Measurements from ENCODE around the gene MRPS22. TPM values are rescaled to one million over a fixed set of nuclear protein-coding genes. Genes with fewer than 3 reads are reported as not detected.
"Not testable (repeated sequence)": the region's sequence is repeated elsewhere in the genome, so short reads cannot be mapped to it uniquely, and the experiment has no call there.

Gene MRPS22
- total and polyA plus RNA-seq, 2 donors (not counting 3 experiments of a cell fraction or from before 2014, with no cell fraction given), result 33.8 to 45.6 TPM

DNA sequence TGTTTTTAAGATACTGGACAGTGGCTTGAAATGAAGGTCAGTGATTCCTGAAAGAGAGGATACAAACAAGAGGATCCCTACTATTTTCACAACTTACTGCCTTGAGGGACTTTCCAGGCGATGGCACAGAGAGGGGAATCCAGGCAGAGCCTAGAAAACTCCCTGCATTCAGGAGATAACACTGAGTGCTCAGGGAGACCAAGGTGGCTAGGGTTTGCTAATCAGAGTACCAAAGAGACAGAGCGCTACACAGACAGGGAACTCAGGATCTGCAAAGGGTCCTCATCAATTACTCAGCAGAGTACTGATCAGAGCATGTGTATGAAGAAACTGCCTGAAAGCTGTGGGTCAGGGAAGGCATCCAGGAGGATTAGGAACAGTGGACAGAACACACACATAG is 11.7 kb upstream of the MRPS22 start:
- CTCF ChIA-PET, result interaction anchor here (2.3 to 5.4 kb wide), 2 partner anchors 220 to 398 kb away, joined by 6 to 140 read pairs; no protein-coding TSS in a partner anchor

DNA sequence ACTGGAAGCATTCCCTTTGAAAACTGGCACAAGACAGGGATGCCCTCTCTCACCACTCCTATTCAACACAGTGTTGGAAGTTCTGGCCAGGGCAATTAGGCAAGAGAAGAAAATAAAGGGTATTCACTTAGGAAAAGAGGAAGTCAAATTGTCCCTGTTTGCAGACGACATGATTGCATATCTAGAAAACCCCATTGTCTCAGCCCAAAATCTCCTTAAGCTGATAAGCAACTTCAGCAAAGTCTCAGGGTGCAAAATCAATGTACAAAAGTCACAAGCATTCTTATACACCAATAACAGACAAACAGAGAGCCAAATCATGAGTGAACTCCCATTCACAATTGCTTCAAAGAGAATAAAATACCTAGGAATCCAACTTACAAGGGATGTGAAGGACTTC is 9.1 kb upstream of the MRPS22 start:
- H3K4me2 ChIP-seq (ENCODE audit: insufficient read depth, low read length); H2AFZ ChIP-seq (ENCODE audit: low read depth, low read length); H3K27ac ChIP-seq (ENCODE audit: insufficient read depth, low read depth, low read length); CTCF ChIA-PET; H3K4me3 ChIP-seq (replicated peaks in 1 of 3; ENCODE audit: insufficient read depth in 1 of 3, low read depth in 1 of 3, low read length in 3 of 3); H3K9me3 ChIP-seq (replicated peaks; ENCODE audit: control insufficient read depth, insufficient read depth, low read length); H3K9me1 ChIP-seq (replicated peaks; ENCODE audit: control insufficient read depth, extremely low read depth, insufficient read depth, low read length); FAIRE-seq; H4K20me1 ChIP-seq (replicated peaks; ENCODE audit: control insufficient read depth, extremely low read depth, insufficient read depth, low read length); H3K36me3 ChIP-seq (ENCODE audit: control insufficient read depth in 2 of 2, extremely low read depth in 1 of 2, insufficient read depth in 2 of 2, low read length in 2 of 2); BruUV-seq (replicated peaks); H3K79me2 ChIP-seq (ENCODE audit: control insufficient read depth, insufficient read depth, low read length); dilution Hi-C loops (cut with MboI; ENCODE audit: extremely low pct_ligation_motif_present, low sequenced_read_pairs); H3K4me1 ChIP-seq (ENCODE audit: control insufficient read depth, extremely low read depth, insufficient read depth, low read length); intact Hi-C loops (cut with micrococcal nuclease); H3K9ac ChIP-seq (replicated peaks; ENCODE audit: extremely low read depth, insufficient read depth, low read length); POLR2A ChIA-PET; DNase-seq (ENCODE audit: low read depth, low spot score): not testable (repeated sequence)
- peaks cover 3 to 18% of the 10 kb centered on the region in 2 experiments for H3K27me3 ChIP-seq (ENCODE audit: control insufficient read depth in 2 of 2, insufficient read depth in 2 of 2, low read length in 2 of 2)

More for the DNA sequence above, 11.7 kb upstream of the MRPS22 start:
- peaks cover 3% of the 10 kb centered on the region for H3K4me1 ChIP-seq (ENCODE audit: control insufficient read depth, extremely low read depth, insufficient read depth, low read length)
- DNase-seq (ENCODE audit: low read depth, low spot score), result no peak
- POLR2A ChIA-PET, result no interaction called here
- TF ChIP-seq, protein P1, sequence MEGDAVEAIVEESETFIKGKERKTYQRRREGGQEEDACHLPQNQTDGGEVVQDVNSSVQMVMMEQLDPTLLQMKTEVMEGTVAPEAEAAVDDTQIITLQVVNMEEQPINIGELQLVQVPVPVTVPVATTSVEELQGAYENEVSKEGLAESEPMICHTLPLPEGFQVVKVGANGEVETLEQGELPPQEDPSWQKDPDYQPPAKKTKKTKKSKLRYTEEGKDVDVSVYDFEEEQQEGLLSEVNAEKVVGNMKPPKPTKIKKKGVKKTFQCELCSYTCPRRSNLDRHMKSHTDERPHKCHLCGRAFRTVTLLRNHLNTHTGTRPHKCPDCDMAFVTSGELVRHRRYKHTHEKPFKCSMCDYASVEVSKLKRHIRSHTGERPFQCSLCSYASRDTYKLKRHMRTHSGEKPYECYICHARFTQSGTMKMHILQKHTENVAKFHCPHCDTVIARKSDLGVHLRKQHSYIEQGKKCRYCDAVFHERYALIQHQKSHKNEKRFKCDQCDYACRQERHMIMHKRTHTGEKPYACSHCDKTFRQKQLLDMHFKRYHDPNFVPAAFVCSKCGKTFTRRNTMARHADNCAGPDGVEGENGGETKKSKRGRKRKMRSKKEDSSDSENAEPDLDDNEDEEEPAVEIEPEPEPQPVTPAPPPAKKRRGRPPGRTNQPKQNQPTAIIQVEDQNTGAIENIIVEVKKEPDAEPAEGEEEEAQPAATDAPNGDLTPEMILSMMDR (IDR thresholded peaks at IDR 0.05; ENCODE audit: extremely low read depth in 1 of 2, insufficient read depth in 1 of 2, low read depth in 1 of 2, low read length in 2 of 2), result no peak
- TF ChIP-seq FOS (IDR thresholded peaks at IDR 0.05; ENCODE audit: borderline replicate concordance, insufficient read depth, low read length) (no peak), MYC (IDR thresholded peaks at IDR 0.05; ENCODE audit: low read depth, low read length) (no peak), POLR2AphosphoS5 (IDR thresholded peaks at IDR 0.05; ENCODE audit: insufficient read depth, low read depth, low read length) (no peak), POLR2A (IDR thresholded peaks at IDR 0.05; ENCODE audit: low read depth, low read length) (no peak), GATA2 (IDR thresholded peaks at IDR 0.05; ENCODE audit: insufficient read depth, insufficient read length, low read depth, low read length) (no peak), JUN (IDR thresholded peaks at IDR 0.05; ENCODE audit: borderline replicate concordance, insufficient read depth, insufficient read length, low read depth) (no peak), EZH2 (IDR thresholded peaks at IDR 0.05; ENCODE audit: borderline replicate concordance, low read depth, low read length, severe bottlenecking) (no peak)
- TF ChIP-seq, protein P2, sequence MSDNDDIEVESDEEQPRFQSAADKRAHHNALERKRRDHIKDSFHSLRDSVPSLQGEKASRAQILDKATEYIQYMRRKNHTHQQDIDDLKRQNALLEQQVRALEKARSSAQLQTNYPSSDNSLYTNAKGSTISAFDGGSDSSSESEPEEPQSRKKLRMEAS (IDR thresholded peaks at IDR 0.05; ENCODE audit: insufficient read depth, insufficient read length), result no peak
- no peaks in the 10 kb centered on the region for H3K36me3 ChIP-seq (ENCODE audit: control insufficient read depth in 2 of 2, extremely low read depth in 1 of 2, insufficient read depth in 2 of 2, low read length in 2 of 2)
- no peak overlapping the region for H3K4me2 ChIP-seq (ENCODE audit: insufficient read depth, low read length)
- H2AFZ ChIP-seq (ENCODE audit: low read depth, low read length), result no peak overlapping the region
- no TSS peak for BruUV-seq (replicated peaks)
- no peak overlapping the region for H3K9ac ChIP-seq (replicated peaks; ENCODE audit: extremely low read depth, insufficient read depth, low read length)
- H3K9me1 ChIP-seq (replicated peaks; ENCODE audit: control insufficient read depth, extremely low read depth, insufficient read depth, low read length), result no peaks in the 10 kb centered on the region
- no peak for FAIRE-seq
- H3K27ac ChIP-seq (ENCODE audit: insufficient read depth, low read depth, low read length), result no peak overlapping the region
- H3K9me3 ChIP-seq (replicated peaks; ENCODE audit: control insufficient read depth, insufficient read depth, low read length), result no peaks in the 10 kb centered on the region
- dilution Hi-C loops (cut with MboI; ENCODE audit: extremely low pct_ligation_motif_present, low sequenced_read_pairs), result no loop called here
- H3K4me3 ChIP-seq (replicated peaks in 1 of 3; ENCODE audit: insufficient read depth in 1 of 3, low read depth in 1 of 3, low read length in 3 of 3), result no peak overlapping the region
- H3K79me2 ChIP-seq (ENCODE audit: control insufficient read depth, insufficient read depth, low read length), result no peaks in the 10 kb centered on the region
- H3K27me3 ChIP-seq (ENCODE audit: control insufficient read depth in 2 of 2, insufficient read depth in 2 of 2, low read length in 2 of 2), result peaks cover 2 to 16% of the 10 kb centered on the region in 2 experiments
- intact Hi-C loops (cut with micrococcal nuclease), result no loop called here
- no peaks in the 10 kb centered on the region for H4K20me1 ChIP-seq (replicated peaks; ENCODE audit: control insufficient read depth, extremely low read depth, insufficient read depth, low read length)

Measured in endothelial cell of umbilical vein (primary cell).